CD14-positive monocyte (primary cell): ENCODE data around the gene BNC2. TPM values are rescaled to one million over a fixed set of nuclear protein-coding genes. Genes with fewer than 3 reads are reported as not detected.

Experiments used
- DNase-seq, 3 donors: peaks; one replicate each; pipeline ENCODE4 v3.0.0-alpha.2; 2011 to 2022
- H2AFZ ChIP-seq: 2 replicates; pipeline ENCODE4 v1.6.0; 2012; ENCODE audit warnings: mild to moderate bottlenecking, low read depth, low read length, inconsistent platforms; ENCODE audit not compliant: insufficient read depth, poor library complexity, severe bottlenecking
- H3K27ac ChIP-seq, 2 donors: 1 replicate in 1 of 2; 2 replicates in 1 of 2; pipeline ENCODE4 v1.5.1; 2012 to 2013; ENCODE audit warnings: low read length in 2 of 2, control low read depth in 1 of 2, inconsistent platforms in 1 of 2, low read depth in 1 of 2, mild to moderate bottlenecking in 1 of 2
- H3K27me3 ChIP-seq, 2 donors: one replicate each; pipeline versions ENCODE4 v1.6.0 to v1.6.1; 2011 to 2013; ENCODE audit warnings: low read length in 2 of 2; ENCODE audit not compliant: control insufficient read depth in 2 of 2, insufficient read depth in 2 of 2
- H3K36me3 ChIP-seq, 2 donors: replicated peaks in 1 of 2; 1 replicate in 1 of 2; 2 replicates in 1 of 2; pipeline versions ENCODE4 v1.5.1 to v1.6.1; 2012 to 2013; ENCODE audit warnings: low read length in 2 of 2, control low read depth in 1 of 2, inconsistent platforms in 1 of 2, mild to moderate bottlenecking in 1 of 2; ENCODE audit not compliant: insufficient read depth in 2 of 2, control insufficient read depth in 1 of 2
- H3K4me1 ChIP-seq, 2 donors: 1 replicate in 1 of 2; 2 replicates in 1 of 2; pipeline versions ENCODE4 v1.5.1 to v1.6.1; 2012 to 2013; ENCODE audit warnings: low read length in 2 of 2, control low read depth in 1 of 2, inconsistent platforms in 1 of 2, mild to moderate bottlenecking in 1 of 2, moderate library complexity in 1 of 2; ENCODE audit not compliant: insufficient read depth in 2 of 2, control insufficient read depth in 1 of 2
- H3K4me2 ChIP-seq: replicated peaks from 2 replicates; pipeline ENCODE3; 2012; ENCODE audit warnings: low read length, moderate library complexity, mild to moderate bottlenecking; ENCODE audit not compliant: poor library complexity, severe bottlenecking; ENCODE audit errors: extremely low read depth
- H3K4me3 ChIP-seq, 3 experiments: fragments of 200-600 bp in 1 of 3; sonication (generic) in 1 of 3; replicated peaks in 1 of 3; 1 replicate in 2 of 3; 2 replicates in 1 of 3; pipeline ENCODE4 v1.5.1; 2011 to 2013; ENCODE audit warnings: low read length in 3 of 3, mild to moderate bottlenecking in 3 of 3, control low read depth in 2 of 3, low read depth in 2 of 3, inconsistent platforms in 1 of 3, moderate library complexity in 1 of 3
- H3K79me2 ChIP-seq: 2 replicates; pipeline ENCODE4 v1.6.0; 2012; ENCODE audit warnings: mild to moderate bottlenecking, control low read depth, inconsistent platforms, low read length, moderate library complexity; ENCODE audit not compliant: insufficient read depth
- H3K9ac ChIP-seq: 2 replicates; pipeline ENCODE4 v1.6.0; 2017; ENCODE audit warnings: low read length, mild to moderate bottlenecking; ENCODE audit not compliant: insufficient read depth, poor library complexity, severe bottlenecking
- H3K9me3 ChIP-seq, 2 donors: replicated peaks in 1 of 2; 1 replicate in 1 of 2; 2 replicates in 1 of 2; pipeline versions ENCODE4 v1.5.1 to v1.6.1; 2012 to 2013; ENCODE audit warnings: low read length in 2 of 2, control low read depth in 1 of 2; ENCODE audit not compliant: control insufficient read depth in 1 of 2, insufficient read depth in 1 of 2
- H4K20me1 ChIP-seq: 2 replicates; pipeline ENCODE4 v1.6.0; 2012; ENCODE audit warnings: mild to moderate bottlenecking, low read length, control low read depth, moderate library complexity; ENCODE audit not compliant: insufficient read depth
- H3K27ac Mint-ChIP-seq, 7 donors: one replicate each; pipeline ENCODE4 v1.8.0; 2020; ENCODE audit warnings: mild to moderate bottlenecking in 7 of 7, mixed read lengths in 7 of 7, moderate library complexity in 6 of 7, inconsistent platforms in 2 of 7
- H3K27me3 Mint-ChIP-seq, 3 donors: one replicate each; pipeline ENCODE4 v1.8.0; 2021 to 2022; ENCODE audit warnings: low read depth in 3 of 3, mild to moderate bottlenecking in 3 of 3, mixed read lengths in 3 of 3, moderate library complexity in 3 of 3, inconsistent platforms in 1 of 3
- H3K36me3 Mint-ChIP-seq, 2 donors: one replicate each; pipeline ENCODE4 v1.8.0; 2020; ENCODE audit warnings: mixed read lengths in 2 of 2, inconsistent platforms in 1 of 2, mild to moderate bottlenecking in 1 of 2
- H3K4me1 Mint-ChIP-seq: one replicate; pipeline ENCODE4 v1.8.0; 2020; ENCODE audit warnings: mild to moderate bottlenecking, mixed read lengths
- H3K4me3 Mint-ChIP-seq, 2 donors: one replicate each; pipeline ENCODE4 v1.8.0; 2020; ENCODE audit warnings: mild to moderate bottlenecking in 2 of 2, mixed read lengths in 2 of 2, moderate library complexity in 1 of 2
- H3K9me3 Mint-ChIP-seq, 7 donors: one replicate each; pipeline ENCODE4 v1.8.0; 2020 to 2022; ENCODE audit warnings: mixed read lengths in 7 of 7, mild to moderate bottlenecking in 6 of 7, moderate library complexity in 6 of 7, inconsistent platforms in 2 of 7
- WGBS: methylation state at CpG from one replicate; pipeline ENCODE4 v1.1.5; 2013; ENCODE audit warnings: missing lambda C conversion rate; ENCODE audit not compliant: insufficient coverage; 5-methylcytosine and 5-hydroxymethylcytosine counted together
- intact Hi-C, 2 donors: fragments of 100-400 bp; cut with micrococcal nuclease; formaldehyde crosslinking; loops; one replicate each; pipeline versions ENCODE4 v1.15.0 to v1.15.1; 2023
- polyA plus RNA-seq, 3 donors: library from polyadenylated mRNA; depleted of rRNA in 1 of 3; unstranded in 2 of 3; stranded (reverse) in 1 of 3; fragments of 300-500 nt in 2 of 3; fragments of >200 nt in 1 of 3; fragmentation: Illumina TruSeq in 2 of 3; gene quantifications; 1 replicate in 2 of 3; 2 replicates in 1 of 3; pipeline ENCODE4 v1.2.3, GENCODE V29; 2012 to 2021
- TF ChIP-seq, protein P1 (sequence below): fragments of 200-600 bp; IDR thresholded peaks from one replicate; pipeline ENCODE4 v1.8.0; 2022; ENCODE audit warnings: antibody characterized with exemption, mild to moderate bottlenecking

Gene BNC2
- polyA plus RNA-seq, 3 donors = 0.01 TPM; not detected in 2

DNA sequence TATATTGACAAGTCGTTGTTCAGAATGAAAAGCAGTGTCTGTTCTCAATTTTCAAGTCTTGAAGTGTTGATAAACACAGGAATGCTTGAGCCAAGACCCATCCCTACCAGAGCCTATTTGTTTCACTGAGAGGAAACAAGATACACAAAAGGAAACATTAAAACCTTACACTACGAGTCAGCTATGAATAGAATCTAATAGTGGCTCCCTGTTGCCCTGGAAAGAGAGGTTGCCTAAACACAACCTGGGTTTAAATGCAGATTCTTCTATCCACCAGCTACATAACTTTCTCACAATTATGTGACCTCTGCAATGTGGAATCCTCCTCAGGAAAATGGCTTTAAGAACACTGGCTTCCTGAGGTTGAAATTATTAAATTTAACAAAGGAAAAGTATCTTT, 29.1 kb upstream of the BNC2 start:
- no peaks in the 10 kb centered on the region for H3K27me3 ChIP-seq
- Mint-ChIP-seq H3K4me3 (no peak overlapping the region), H3K27ac (no peak overlapping the region), H3K27me3 (peaks cover 0 to 4% (median 1%) of the 10 kb centered on the region in 3 donors), H3K36me3 (no peaks in the 10 kb centered on the region), H3K4me1 (no peaks in the 10 kb centered on the region), H3K9me3 (peaks cover 0 to 7% (median 2%) of the 10 kb centered on the region in 7 donors)
- H3K4me1 ChIP-seq = no peaks in the 10 kb centered on the region
- no peak for DNase-seq
- H3K9me3 ChIP-seq = peaks cover 0 to 2% of the 10 kb centered on the region in 2 donors
- no peak overlapping the region for H3K4me3 ChIP-seq
- H3K4me2 ChIP-seq = no peak overlapping the region
- no peak overlapping the region for H3K27ac ChIP-seq
- no CpG with 5 or more reads among the region's 2 CpGs for WGBS
- no peaks in the 10 kb centered on the region for H3K79me2 ChIP-seq
- no peaks in the 10 kb centered on the region for H4K20me1 ChIP-seq
- H2AFZ ChIP-seq = no peak overlapping the region
- intact Hi-C loops = no loop called here
- no peak overlapping the region for H3K9ac ChIP-seq
- TF ChIP-seq, protein P1, sequence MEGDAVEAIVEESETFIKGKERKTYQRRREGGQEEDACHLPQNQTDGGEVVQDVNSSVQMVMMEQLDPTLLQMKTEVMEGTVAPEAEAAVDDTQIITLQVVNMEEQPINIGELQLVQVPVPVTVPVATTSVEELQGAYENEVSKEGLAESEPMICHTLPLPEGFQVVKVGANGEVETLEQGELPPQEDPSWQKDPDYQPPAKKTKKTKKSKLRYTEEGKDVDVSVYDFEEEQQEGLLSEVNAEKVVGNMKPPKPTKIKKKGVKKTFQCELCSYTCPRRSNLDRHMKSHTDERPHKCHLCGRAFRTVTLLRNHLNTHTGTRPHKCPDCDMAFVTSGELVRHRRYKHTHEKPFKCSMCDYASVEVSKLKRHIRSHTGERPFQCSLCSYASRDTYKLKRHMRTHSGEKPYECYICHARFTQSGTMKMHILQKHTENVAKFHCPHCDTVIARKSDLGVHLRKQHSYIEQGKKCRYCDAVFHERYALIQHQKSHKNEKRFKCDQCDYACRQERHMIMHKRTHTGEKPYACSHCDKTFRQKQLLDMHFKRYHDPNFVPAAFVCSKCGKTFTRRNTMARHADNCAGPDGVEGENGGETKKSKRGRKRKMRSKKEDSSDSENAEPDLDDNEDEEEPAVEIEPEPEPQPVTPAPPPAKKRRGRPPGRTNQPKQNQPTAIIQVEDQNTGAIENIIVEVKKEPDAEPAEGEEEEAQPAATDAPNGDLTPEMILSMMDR = no peak
- no peaks in the 10 kb centered on the region for H3K36me3 ChIP-seq

DNA sequence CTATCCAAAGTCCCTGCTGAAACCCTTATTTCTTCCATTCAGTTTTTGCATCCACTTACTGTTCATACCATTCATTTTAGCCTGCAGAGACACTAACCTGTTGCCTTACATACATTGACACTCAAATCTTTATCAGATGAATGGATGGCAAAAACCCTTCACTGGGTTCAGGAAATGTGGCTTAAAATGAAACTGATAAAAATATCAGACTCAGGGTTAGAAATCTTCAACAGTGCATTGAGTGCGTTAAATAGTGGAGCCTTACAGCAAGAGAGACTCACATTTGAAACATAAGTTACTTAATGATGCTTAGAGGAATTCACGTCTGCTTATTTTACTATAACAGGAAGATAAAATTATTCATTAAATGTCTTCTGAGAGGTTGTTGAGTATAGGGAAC, 28.0 kb upstream of the BNC2 start:
- Histone ChIP-seq H3K27me3 (no peaks in the 10 kb centered on the region), H3K27ac (no peak overlapping the region), H3K4me2 (no peak overlapping the region), H3K79me2 (no peaks in the 10 kb centered on the region), H3K4me1 (peaks cover 6 to 7% of the 10 kb centered on the region in 2 donors), H3K9ac (no peak overlapping the region), H3K36me3 (no peaks in the 10 kb centered on the region), H3K9me3 (no peaks in the 10 kb centered on the region), H3K4me3 (no peak overlapping the region), H2AFZ (no peak overlapping the region), H4K20me1 (no peaks in the 10 kb centered on the region)
- Mint-ChIP-seq H3K4me3 (no peak overlapping the region), H3K4me1 (peaks cover 7% of the 10 kb centered on the region), H3K27ac (no peak overlapping the region), H3K27me3 (peaks cover 0 to 4% (median 3%) of the 10 kb centered on the region in 3 donors), H3K9me3 (peaks cover 0 to 7% (median 2%) of the 10 kb centered on the region in 7 donors), H3K36me3 (no peaks in the 10 kb centered on the region)
- intact Hi-C loops = no loop called here
- TF ChIP-seq, protein P1 = no peak
- no CpG with 5 or more reads among the region's 2 CpGs for WGBS
- DNase-seq = no peak
